ENCODE data around the gene ZNF716.
A peak's percentile ranks its signal among the peaks of the same experiment; 100 is the strongest.
"Not testable (repeated sequence)": the region's sequence is repeated elsewhere in the genome, so short reads cannot be mapped to it uniquely, and the experiment has no call there.

Gene ZNF716

GRCh38 chr7:57449904-57450303 lies at the start of gene ZNF716:
ZNF716 (plus strand) TSS chr7:57450177; CDS start chr7:57450289, 112 bp downstream.
- no peak for DNase-seq (ENCODE audit: low spot score)

- no peak for DNase-seq (ENCODE audit: low spot score)
Measured at GRCh38 chr7:57400531-57401155, 49.3 kb upstream of the ZNF716 start.

- not testable (repeated sequence) for DNase-seq (ENCODE audit: low spot score)
Measured at GRCh38 chr7:57403051-57403450, 46.9 kb upstream of the ZNF716 start.

- no peak for DNase-seq (ENCODE audit: low spot score)
Measured at GRCh38 chr7:57403601-57404342, 46.2 kb upstream of the ZNF716 start.

- no peak for DNase-seq (ENCODE audit: low spot score)
Measured at GRCh38 chr7:57404343-57404966, 45.5 kb upstream of the ZNF716 start.

GRCh38 chr7:57404967-57405421 lies 45.0 kb upstream of the ZNF716 start:
- no peak for DNase-seq (ENCODE audit: low spot score)

- DNase-seq (ENCODE audit: low spot score): no peak
Measured at GRCh38 chr7:57407125-57407524, 42.9 kb upstream of the ZNF716 start.

- no peak for DNase-seq (ENCODE audit: low spot score)
Measured at GRCh38 chr7:57412168-57412567, 37.8 kb upstream of the ZNF716 start.

GRCh38 chr7:57412618-57413017 lies 37.4 kb upstream of the ZNF716 start:
- DNase-seq (ENCODE audit: low spot score): no peak

- DNase-seq (ENCODE audit: low spot score): no peak
Measured at GRCh38 chr7:57413529-57414398, 36.2 kb upstream of the ZNF716 start.

GRCh38 chr7:57414415-57414814 lies 35.6 kb upstream of the ZNF716 start:
- no peak for DNase-seq (ENCODE audit: low spot score)

GRCh38 chr7:57414852-57415251 lies 35.1 kb upstream of the ZNF716 start:
- DNase-seq (ENCODE audit: low spot score): no peak

- DNase-seq (ENCODE audit: low spot score): no peak
Measured at GRCh38 chr7:57415326-57415725, 34.7 kb upstream of the ZNF716 start.

GRCh38 chr7:57415730-57416129 lies 34.2 kb upstream of the ZNF716 start:
- DNase-seq (ENCODE audit: low spot score): no peak

GRCh38 chr7:57416601-57417358 lies 33.2 kb upstream of the ZNF716 start:
- DNase-seq (ENCODE audit: low spot score): no peak

GRCh38 chr7:57417736-57418135 lies 32.2 kb upstream of the ZNF716 start:
- no peak for DNase-seq (ENCODE audit: low spot score)

- DNase-seq (ENCODE audit: low spot score): peak; percentile 15
Measured at GRCh38 chr7:57423768-57424167, 26.2 kb upstream of the ZNF716 start.

- no peak for DNase-seq (ENCODE audit: low spot score)
Measured at GRCh38 chr7:57424515-57425238, 25.3 kb upstream of the ZNF716 start.

GRCh38 chr7:57425239-57425944 lies 24.6 kb upstream of the ZNF716 start:
- no peak for DNase-seq (ENCODE audit: low spot score)

GRCh38 chr7:57425969-57426628 lies 23.9 kb upstream of the ZNF716 start:
- DNase-seq (ENCODE audit: low spot score): no peak
